GM12878 (cell line): ENCODE measurements around the gene CAPN7. TPM values are rescaled to one million over a fixed set of nuclear protein-coding genes. Genes with fewer than 3 reads are reported as not detected.

Experiments
- ATAC-seq: fragments of 200-7000 bp; cut with Tn5 transposase; 3 replicates; pipeline ENCODE4 v1.9.1; 2020; ENCODE audit warnings: mild to moderate bottlenecking, moderate library complexity
- BruUV-seq: library from RNA; stranded (reverse); fragments of 400-500 nt; replicated peaks from 2 replicates; lab custom pipeline; 2021; lab: Mats Ljungman, UMichigan
- CTCF ChIA-PET: fragments of 300-600 bp; sonication (Branson Sonifier 250); formaldehyde crosslinking; extraction: SDS; loops from one replicate; lab custom pipeline; 2021; ENCODE audit warnings: inconsistent platforms; lab: Yijun Ruan, JAX
- POLR2A ChIA-PET: fragments of 350-600 bp; formaldehyde crosslinking; extraction: SDS; loops from one replicate; lab custom pipeline; 2021; ENCODE audit warnings: inconsistent platforms; lab: Charles Lee
- RAD21 ChIA-PET: fragments of 300-600 bp; sonication (Branson Sonifier 250); formaldehyde crosslinking; loops from one replicate; lab custom pipeline; 2023; ENCODE audit warnings: antibody characterized with exemption; ENCODE audit not compliant: unreplicated experiment; lab: Charles Lee
- SMC1A ChIA-PET: fragments of 300-600 bp; sonication (Branson Sonifier 250); formaldehyde crosslinking; loops from one replicate; lab custom pipeline; 2023; ENCODE audit not compliant: unreplicated experiment, uncharacterized antibody; lab: Charles Lee
- DNase-seq: peaks from one replicate; pipeline ENCODE4 v3.0.0-alpha.2; 2011; ENCODE audit warnings: low read depth, low spot score
- FAIRE-seq: peaks from 3 replicates; lab custom pipeline; 2011; peaks lifted over from hg19 to GRCh38; lab: Jason Lieb, UNC
- H2AFZ ChIP-seq: 2 replicates; pipeline ENCODE4 v1.6.0; 2011; ENCODE audit warnings: low read depth, low read length, control low read depth; ENCODE audit not compliant: control insufficient read depth
- H3K27ac ChIP-seq: 2 replicates; pipeline ENCODE4 v1.5.1; 2011; ENCODE audit warnings: control low read depth; ENCODE audit not compliant: control insufficient read depth, insufficient read depth
- H3K27me3 ChIP-seq, 2 experiments: replicated peaks in 1 of 2; 2 replicates each; pipeline versions ENCODE4 v1.6.0 to v1.6.1; 2011; ENCODE audit warnings: low read length in 1 of 2; ENCODE audit not compliant: control insufficient read depth in 2 of 2, insufficient read depth in 2 of 2
- H3K36me3 ChIP-seq, 2 experiments: 2 replicates each; pipeline ENCODE4 v1.5.1; 2011; ENCODE audit warnings: low read length in 1 of 2; ENCODE audit not compliant: control insufficient read depth in 2 of 2, insufficient read depth in 2 of 2
- H3K4me1 ChIP-seq: 2 replicates; pipeline ENCODE4 v1.6.1; 2011; ENCODE audit warnings: mild to moderate bottlenecking, low read length, moderate library complexity, mixed read lengths; ENCODE audit not compliant: control insufficient read depth, insufficient read depth
- H3K4me2 ChIP-seq: 2 replicates; pipeline ENCODE4 v1.6.0; 2011; ENCODE audit warnings: control low read depth; ENCODE audit not compliant: control insufficient read depth, insufficient read depth
- H3K4me3 ChIP-seq: fragments of 200-600 bp; sonication (generic); 2 replicates; pipeline ENCODE4 v1.5.1; 2016
- H3K79me2 ChIP-seq: 2 replicates; pipeline ENCODE4 v1.6.0; 2011; ENCODE audit warnings: low read length; ENCODE audit not compliant: control insufficient read depth, insufficient read depth
- H3K9ac ChIP-seq: 2 replicates; pipeline ENCODE4 v1.8.0; 2011; ENCODE audit warnings: low read length, control low read depth, mixed read lengths; ENCODE audit not compliant: control insufficient read depth, insufficient read depth
- H3K9me3 ChIP-seq: replicated peaks from 3 replicates; pipeline ENCODE4 v1.5.1; 2011; ENCODE audit warnings: mild to moderate bottlenecking, low read length; ENCODE audit not compliant: control insufficient read depth, insufficient read depth
- H4K20me1 ChIP-seq: 2 replicates; pipeline ENCODE4 v1.6.0; 2011; ENCODE audit not compliant: control insufficient read depth, insufficient read depth
- ATF2 ChIP-seq: IDR thresholded peaks from 2 replicates; pipeline ENCODE4 v1.6.1; 2012; ENCODE audit warnings: low read length, inconsistent platforms
- BACH1 ChIP-seq: fragments of 450-650 bp; IDR thresholded peaks from 2 replicates; pipeline ENCODE4 v1.6.1; 2017; ENCODE audit warnings: mild to moderate bottlenecking, borderline replicate concordance
- CEBPB ChIP-seq, 2 experiments: fragments of 150-350 bp in 1 of 2; IDR thresholded peaks; 2 replicates each; pipeline ENCODE4 v1.6.1; 2012 to 2014; ENCODE audit warnings: low read depth in 2 of 2, low read length in 2 of 2, borderline replicate concordance in 1 of 2, inconsistent platforms in 1 of 2
- EGR1 ChIP-seq, 2 experiments: IDR thresholded peaks; 1 replicate in 1 of 2; 2 replicates in 1 of 2; pipeline ENCODE4 v1.6.1; 2011 to 2012; ENCODE audit warnings: low read depth in 2 of 2, low read length in 2 of 2, borderline replicate concordance in 1 of 2, mild to moderate bottlenecking in 1 of 2, moderate library complexity in 1 of 2
- FOS ChIP-seq: IDR thresholded peaks from 3 replicates; pipeline ENCODE4 v1.6.1; 2011; ENCODE audit warnings: borderline replicate concordance; ENCODE audit not compliant: insufficient read length; ENCODE audit errors: extremely low read depth
- GABPA ChIP-seq: IDR thresholded peaks from 2 replicates; pipeline ENCODE4 v1.6.1; 2014; ENCODE audit warnings: antibody characterized with exemption, low read depth, mild to moderate bottlenecking, inconsistent platforms
- IRF3 ChIP-seq: fragments of 450-650 bp; IDR thresholded peaks from 2 replicates; pipeline ENCODE4 v1.6.1; 2014; ENCODE audit warnings: mild to moderate bottlenecking
- KAT2A ChIP-seq: conservative IDR thresholded peaks from 2 replicates; pipeline ENCODE4 v1.6.1; 2011; ENCODE audit warnings: low read depth, low read length; ENCODE audit not compliant: control insufficient read depth
- POLR2AphosphoS5 ChIP-seq: IDR thresholded peaks from 2 replicates; pipeline ENCODE4 v1.6.1; 2011; ENCODE audit warnings: mild to moderate bottlenecking, low read length, inconsistent platforms
- RAD51 ChIP-seq: fragments of 450-650 bp; IDR thresholded peaks from 2 replicates; pipeline ENCODE4 v1.6.1; 2016; ENCODE audit warnings: moderate library complexity, mild to moderate bottlenecking, inconsistent platforms
- RFX5 ChIP-seq: IDR thresholded peaks from 2 replicates; pipeline ENCODE4 v1.6.1; 2011; ENCODE audit warnings: low read depth, low read length, improper control_type of control experiment
- ZBTB40 ChIP-seq: fragments of 450-650 bp; IDR thresholded peaks from 2 replicates; pipeline ENCODE4 v1.6.1; 2016; ENCODE audit warnings: mild to moderate bottlenecking, moderate library complexity, borderline replicate concordance
- WGBS: methylation state at CpG from one replicate; pipeline ENCODE4 v1.1.6; 2016; ENCODE audit warnings: low lambda C conversion rate; ENCODE audit not compliant: insufficient replicate concordance, insufficient coverage; ENCODE audit errors: missing lambda C conversion rate; 5-methylcytosine and 5-hydroxymethylcytosine counted together
- in situ Hi-C: fragments of 300-500 bp; cut with MboI; formaldehyde crosslinking; loops from 9 replicates; pipeline ENCODE4 v1.14.3; 2018; ENCODE audit warnings: mixed read lengths
- intact Hi-C: fragments of 100-400 bp; cut with micrococcal nuclease; formaldehyde crosslinking; loops from one replicate; pipeline ENCODE4 v1.14.2; 2022; ENCODE audit not compliant: unreplicated experiment
- polyA plus RNA-seq, 11 experiments: library from polyadenylated mRNA; depleted of rRNA in 4 of 11; unstranded in 6 of 11; stranded (reverse) in 5 of 11; fragments of >200 nt; fragmentation: Nextera tagmentation in 4 of 11; fragmentation: Illumina TruSeq in 1 of 11; extraction: Ambion mirVana in 4 of 11; extraction: Trizol in 1 of 11; gene quantifications; 1 replicate in 1 of 11; 2 replicates in 10 of 11; pipeline versions ENCODE4 v1.2.1 to v1.2.3, GENCODE V29; 2011 to 2016; ENCODE audit warnings: inconsistent platforms in 2 of 11, missing spikeins in 2 of 11, low read depth in 1 of 11
- total RNA-seq, 4 experiments: library from RNA; depleted of rRNA in 3 of 4; stranded (reverse); fragments of >200 nt in 3 of 4; fragmentation: Illumina TruSeq in 1 of 4; extraction: Trizol in 1 of 4; gene quantifications; 2 replicates each; pipeline versions ENCODE4 v1.2.1 to v1.2.3, GENCODE V29; 2013 to 2021
- TF ChIP-seq, protein P1 (sequence below): fragments of 450-650 bp; IDR thresholded peaks from 2 replicates; pipeline ENCODE4 v1.6.1; 2017; ENCODE audit warnings: mild to moderate bottlenecking, moderate library complexity

Gene CAPN7
- total and polyA plus RNA-seq, 10 of the 15 experiments (the other 5 are each of a cell fraction or from before 2014, with no cell fraction given): 5.3 to 27.0 (median 18.2) TPM

- no peak for ATAC-seq
- in situ Hi-C loops: no loop called here
- TF ChIP-seq BACH1 (no peak), KAT2A (no peak), POLR2AphosphoS5 (no peak), EGR1 (IDR thresholded peaks at IDR 0.05; ENCODE audit: borderline replicate concordance in 1 of 2, low read depth in 2 of 2, low read length in 2 of 2) (no peak), RAD51 (no peak), ATF2 (no peak), RFX5 (no peak), FOS (no peak), CEBPB (IDR thresholded peaks at IDR 0.05; ENCODE audit: borderline replicate concordance in 1 of 2, low read depth in 2 of 2, low read length in 2 of 2) (no peak), IRF3 (no peak), GABPA (no peak), ZBTB40 (no peak)
- TF ChIP-seq, protein P1, sequence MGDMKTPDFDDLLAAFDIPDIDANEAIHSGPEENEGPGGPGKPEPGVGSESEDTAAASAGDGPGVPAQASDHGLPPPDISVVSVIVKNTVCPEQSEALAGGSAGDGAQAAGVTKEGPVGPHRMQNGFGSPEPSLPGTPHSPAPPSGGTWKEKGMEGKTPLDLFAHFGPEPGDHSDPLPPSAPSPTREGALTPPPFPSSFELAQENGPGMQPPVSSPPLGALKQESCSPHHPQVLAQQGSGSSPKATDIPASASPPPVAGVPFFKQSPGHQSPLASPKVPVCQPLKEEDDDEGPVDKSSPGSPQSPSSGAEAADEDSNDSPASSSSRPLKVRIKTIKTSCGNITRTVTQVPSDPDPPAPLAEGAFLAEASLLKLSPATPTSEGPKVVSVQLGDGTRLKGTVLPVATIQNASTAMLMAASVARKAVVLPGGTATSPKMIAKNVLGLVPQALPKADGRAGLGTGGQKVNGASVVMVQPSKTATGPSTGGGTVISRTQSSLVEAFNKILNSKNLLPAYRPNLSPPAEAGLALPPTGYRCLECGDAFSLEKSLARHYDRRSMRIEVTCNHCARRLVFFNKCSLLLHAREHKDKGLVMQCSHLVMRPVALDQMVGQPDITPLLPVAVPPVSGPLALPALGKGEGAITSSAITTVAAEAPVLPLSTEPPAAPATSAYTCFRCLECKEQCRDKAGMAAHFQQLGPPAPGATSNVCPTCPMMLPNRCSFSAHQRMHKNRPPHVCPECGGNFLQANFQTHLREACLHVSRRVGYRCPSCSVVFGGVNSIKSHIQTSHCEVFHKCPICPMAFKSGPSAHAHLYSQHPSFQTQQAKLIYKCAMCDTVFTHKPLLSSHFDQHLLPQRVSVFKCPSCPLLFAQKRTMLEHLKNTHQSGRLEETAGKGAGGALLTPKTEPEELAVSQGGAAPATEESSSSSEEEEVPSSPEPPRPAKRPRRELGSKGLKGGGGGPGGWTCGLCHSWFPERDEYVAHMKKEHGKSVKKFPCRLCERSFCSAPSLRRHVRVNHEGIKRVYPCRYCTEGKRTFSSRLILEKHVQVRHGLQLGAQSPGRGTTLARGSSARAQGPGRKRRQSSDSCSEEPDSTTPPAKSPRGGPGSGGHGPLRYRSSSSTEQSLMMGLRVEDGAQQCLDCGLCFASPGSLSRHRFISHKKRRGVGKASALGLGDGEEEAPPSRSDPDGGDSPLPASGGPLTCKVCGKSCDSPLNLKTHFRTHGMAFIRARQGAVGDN: no peak
Observed at GRCh38 chr3:15161133-15161532, 44.9 kb upstream of the CAPN7 start.

More at GRCh38 chr3:15161133-15161532, 44.9 kb upstream of the CAPN7 start:
- RAD21 ChIA-PET: interaction anchor here (1.1 kb wide), 1 partner anchor 107 kb away, joined by 3 read pairs; no protein-coding TSS in a partner anchor
- Histone ChIP-seq H3K9me3 (peaks cover 4% of the 10 kb centered on the region; the same call in 2 of the 3 replicates), H3K79me2 (no peaks in the 10 kb centered on the region), H4K20me1 (no peaks in the 10 kb centered on the region), H3K4me2 (no peak overlapping the region), H3K27me3 (0 out of 4 replicates have a peak, but pooled peaks cover 0 to 3% of the 10 kb centered on the region in 2 experiments), H3K4me1 (no peaks in the 10 kb centered on the region), H3K9ac (no peak overlapping the region), H3K27ac (no peak overlapping the region), H3K36me3 (no peaks in the 10 kb centered on the region), H2AFZ (no peak overlapping the region), H3K4me3 (no peak overlapping the region)
- BruUV-seq: no TSS peak
- CTCF ChIA-PET: interaction anchor here (1.1 to 1.6 kb wide), 2 partner anchors 41 to 244 kb away, joined by 3 to 6 read pairs; no protein-coding TSS in a partner anchor
- intact Hi-C loops: no loop called here
- POLR2A ChIA-PET: interaction anchor here (0.6 kb wide), 1 partner anchor 199 kb away, joined by 3 read pairs; no protein-coding TSS in a partner anchor
- DNase-seq (no peak), FAIRE-seq (no peak)
- WGBS: 85% methylated on average over 1 of the region's 1 CpG
- SMC1A ChIA-PET: interaction anchor here (1.0 kb wide), 1 partner anchor 19 kb away, joined by 4 read pairs; no protein-coding TSS in a partner anchor
